22Rv1 (cell line): ENCODE results near the gene CHD3.

ENCODE experiments used
- H3K27ac ChIP-seq: fragments of 450-650 bp; 2 replicates; pipeline ENCODE4 v1.5.1; 2017
- ZFX ChIP-seq: fragments of 450-650 bp; IDR thresholded peaks from 2 replicates; pipeline ENCODE4 v1.6.1; 2017; ENCODE audit warnings: antibody characterized with exemption, borderline replicate concordance
- TF ChIP-seq, protein P1 (sequence below): fragments of 450-650 bp; IDR thresholded peaks from 2 replicates; pipeline ENCODE4 v1.5.1; 2017; ENCODE audit warnings: mild to moderate bottlenecking

Gene CHD3

DNA sequence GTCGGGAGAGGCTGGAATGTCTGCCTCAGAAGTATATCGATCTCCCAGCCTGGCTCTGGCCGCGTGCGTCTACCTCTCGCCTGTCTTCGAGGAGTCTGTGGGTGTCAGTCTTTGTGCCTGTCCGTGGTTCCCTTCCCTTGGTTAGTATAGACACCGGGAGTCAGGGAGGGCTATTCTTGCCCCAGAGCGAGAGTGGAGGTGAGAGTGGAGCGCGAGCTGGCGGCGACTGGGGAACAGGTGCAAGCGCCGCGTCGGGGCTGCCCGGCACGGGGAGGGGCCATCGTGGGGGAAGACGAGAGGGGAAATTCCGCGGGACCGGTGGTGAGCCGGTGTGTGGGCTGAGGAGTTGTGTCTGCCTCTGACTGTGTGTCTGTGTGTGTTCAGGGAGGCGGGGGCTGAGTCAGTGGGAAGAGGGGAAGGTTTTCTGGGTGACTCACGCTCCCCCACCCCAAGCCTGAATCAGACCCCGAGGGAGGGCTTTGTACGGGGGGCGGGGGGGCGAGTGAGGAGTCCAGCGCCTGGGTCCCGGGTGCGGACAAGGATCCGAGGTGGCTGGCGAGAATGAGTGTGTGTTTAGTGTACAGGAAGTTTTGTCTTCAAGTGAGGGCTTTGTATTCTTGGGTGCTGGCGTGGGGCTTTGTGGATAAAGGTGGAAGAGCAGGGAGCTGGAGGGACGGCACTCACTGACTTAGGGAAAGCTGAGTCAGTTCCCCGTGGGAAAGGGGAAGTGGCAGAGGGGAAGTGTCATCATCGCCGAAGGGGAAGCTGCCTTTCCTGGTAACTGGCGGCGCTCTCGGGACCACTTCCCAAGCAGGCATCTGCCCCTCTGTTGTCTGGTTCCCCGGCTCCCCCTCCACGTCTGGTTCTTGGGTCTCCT is 46.0 kb upstream of the CHD3 start:
- H3K27ac ChIP-seq = peak overlapping the region; percentile 99
- no peak for TF ChIP-seq ZFX
- TF ChIP-seq, protein P1, sequence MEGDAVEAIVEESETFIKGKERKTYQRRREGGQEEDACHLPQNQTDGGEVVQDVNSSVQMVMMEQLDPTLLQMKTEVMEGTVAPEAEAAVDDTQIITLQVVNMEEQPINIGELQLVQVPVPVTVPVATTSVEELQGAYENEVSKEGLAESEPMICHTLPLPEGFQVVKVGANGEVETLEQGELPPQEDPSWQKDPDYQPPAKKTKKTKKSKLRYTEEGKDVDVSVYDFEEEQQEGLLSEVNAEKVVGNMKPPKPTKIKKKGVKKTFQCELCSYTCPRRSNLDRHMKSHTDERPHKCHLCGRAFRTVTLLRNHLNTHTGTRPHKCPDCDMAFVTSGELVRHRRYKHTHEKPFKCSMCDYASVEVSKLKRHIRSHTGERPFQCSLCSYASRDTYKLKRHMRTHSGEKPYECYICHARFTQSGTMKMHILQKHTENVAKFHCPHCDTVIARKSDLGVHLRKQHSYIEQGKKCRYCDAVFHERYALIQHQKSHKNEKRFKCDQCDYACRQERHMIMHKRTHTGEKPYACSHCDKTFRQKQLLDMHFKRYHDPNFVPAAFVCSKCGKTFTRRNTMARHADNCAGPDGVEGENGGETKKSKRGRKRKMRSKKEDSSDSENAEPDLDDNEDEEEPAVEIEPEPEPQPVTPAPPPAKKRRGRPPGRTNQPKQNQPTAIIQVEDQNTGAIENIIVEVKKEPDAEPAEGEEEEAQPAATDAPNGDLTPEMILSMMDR = no peak

DNA sequence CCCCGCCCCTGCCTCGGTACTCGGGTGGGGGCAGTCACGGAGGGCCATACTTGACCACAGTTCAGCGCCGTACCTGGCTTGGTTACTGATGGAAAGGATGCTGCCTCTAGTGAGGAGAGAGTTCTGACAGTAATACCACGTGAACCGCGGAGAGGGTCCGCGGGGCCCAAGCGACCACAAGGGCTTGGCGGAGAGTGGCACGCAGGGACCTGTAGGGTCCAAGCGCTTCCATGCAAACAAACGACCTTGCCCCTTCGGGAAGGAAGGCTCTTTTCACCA is 45.4 kb upstream of the CHD3 start:
- H3K27ac ChIP-seq = peak overlapping the region; percentile 99
- TF ChIP-seq, protein P1 = no peak
- no peak for TF ChIP-seq ZFX

DNA sequence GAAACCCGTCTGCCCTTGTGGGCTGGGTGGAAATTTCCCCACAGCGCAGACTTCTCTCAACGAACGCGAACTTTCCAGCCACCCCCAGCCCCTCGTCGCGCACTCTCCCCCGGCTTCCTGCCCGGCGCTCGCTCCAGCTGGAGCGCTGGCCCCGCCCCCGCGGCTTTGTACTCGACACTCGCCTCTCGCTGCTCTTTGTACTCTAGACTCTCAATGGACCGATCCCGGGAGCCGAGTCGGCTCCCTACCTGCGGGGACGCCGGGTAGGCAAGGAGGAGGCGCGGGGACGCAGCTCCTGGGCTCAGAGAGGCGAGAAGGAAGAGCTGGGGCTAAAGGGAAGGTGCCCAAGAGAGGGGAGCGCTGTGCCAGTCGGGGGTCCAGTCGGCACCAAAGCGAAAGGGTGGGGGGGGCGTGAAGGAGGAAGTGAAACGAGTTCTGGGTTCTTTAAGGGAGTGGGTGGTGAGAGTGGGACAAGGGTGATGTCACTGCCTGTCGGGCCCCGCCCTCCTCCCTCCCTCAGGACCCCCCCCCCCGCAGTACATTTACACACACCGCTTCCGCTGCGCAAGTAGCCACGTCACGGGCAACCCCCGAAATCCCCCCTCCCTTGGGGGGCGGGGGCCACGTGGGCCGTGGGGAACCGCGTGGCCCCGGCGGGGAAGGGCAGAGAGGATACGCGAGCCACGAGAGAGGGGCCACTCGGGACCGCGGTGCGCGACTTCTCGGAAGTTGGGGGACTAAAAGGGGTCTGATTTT is 44.9 kb upstream of the CHD3 start:
- TF ChIP-seq, protein P1 = no peak
- TF ChIP-seq ZFX = no peak
- H3K27ac ChIP-seq = peak overlapping the region; percentile 99

DNA sequence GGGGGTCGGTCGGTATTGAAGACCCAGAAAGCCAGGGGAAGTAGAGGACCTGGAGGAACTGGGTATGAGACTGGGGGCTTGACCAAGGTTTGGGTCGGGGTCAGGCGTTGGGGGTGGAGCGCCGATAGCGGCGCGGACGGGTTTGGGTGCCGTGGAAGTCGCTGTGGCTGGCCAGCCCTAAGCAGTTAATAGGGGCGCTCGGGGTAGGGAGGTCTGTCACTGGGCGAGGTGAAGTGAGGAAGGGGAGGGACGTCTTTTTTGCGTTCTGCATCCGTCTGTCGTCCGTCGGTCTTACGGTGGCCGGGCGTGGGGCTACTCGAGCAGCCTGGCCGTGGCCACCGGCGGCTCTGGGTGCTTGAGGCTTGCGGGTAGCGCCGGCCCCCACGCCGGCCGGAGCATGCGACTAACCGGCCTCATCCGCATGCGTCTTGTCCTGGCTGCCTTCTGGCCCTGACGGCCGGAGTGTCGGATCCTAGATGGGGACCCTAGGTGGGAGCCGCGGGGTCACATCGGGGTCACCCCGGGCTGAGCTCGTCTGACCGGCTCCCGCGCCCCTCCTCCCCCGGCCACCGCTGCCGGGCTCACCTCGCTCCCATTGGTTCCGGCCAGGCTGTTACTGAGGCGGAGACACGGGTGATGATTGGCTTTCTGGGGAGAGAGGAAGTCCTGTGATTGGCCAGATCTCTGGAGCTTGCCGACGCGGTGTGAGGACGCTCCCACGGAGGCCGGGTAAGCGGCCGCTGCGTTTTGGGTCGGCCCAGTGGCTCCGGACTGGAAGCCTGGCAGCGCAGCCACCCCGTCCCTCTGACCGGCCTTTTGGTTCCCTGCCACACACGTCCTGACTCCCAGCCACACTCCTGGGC is 44.1 kb upstream of the CHD3 start:
- H3K27ac ChIP-seq = peak overlapping the region; percentile 99

DNA sequence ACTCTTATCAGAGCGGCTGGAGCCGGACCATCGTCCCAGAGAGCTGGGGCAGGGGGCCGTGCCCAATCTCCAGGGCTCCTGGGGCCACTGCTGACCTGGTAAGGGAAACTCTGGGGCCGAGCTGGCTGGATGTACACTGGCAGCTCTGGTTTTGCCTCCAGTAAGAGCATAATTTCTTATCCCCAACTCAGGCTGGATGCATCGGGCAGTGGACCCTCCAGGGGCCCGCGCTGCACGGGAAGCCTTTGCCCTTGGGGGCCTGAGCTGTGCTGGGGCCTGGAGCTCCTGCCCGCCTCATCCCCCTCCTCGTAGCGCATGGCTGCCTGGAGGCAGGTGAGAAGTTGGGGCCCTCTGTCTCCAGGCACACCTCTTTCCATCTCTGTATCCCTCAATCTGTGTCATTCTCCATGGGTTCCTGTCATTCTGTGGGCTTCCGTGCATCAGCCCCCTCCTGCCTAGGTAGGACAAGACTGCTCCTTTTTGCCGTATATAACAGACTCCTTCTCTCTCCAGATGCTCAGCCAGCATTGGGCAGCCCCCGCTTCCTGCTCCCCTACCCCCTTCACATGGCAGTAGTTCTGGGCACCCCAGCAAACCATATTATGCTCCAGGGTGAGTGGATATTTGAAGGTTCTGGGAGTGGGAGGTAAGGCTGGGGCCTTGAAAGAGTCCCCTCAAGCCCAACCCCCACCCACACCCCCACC is 43.1 kb upstream of the CHD3 start:
- no peak for TF ChIP-seq ZFX
- TF ChIP-seq, protein P1 = no peak
- H3K27ac ChIP-seq = peak overlapping the region; percentile 99

More for the DNA sequence above, 44.1 kb upstream of the CHD3 start:
- TF ChIP-seq ZFX = no peak
- TF ChIP-seq, protein P1 = no peak

DNA sequence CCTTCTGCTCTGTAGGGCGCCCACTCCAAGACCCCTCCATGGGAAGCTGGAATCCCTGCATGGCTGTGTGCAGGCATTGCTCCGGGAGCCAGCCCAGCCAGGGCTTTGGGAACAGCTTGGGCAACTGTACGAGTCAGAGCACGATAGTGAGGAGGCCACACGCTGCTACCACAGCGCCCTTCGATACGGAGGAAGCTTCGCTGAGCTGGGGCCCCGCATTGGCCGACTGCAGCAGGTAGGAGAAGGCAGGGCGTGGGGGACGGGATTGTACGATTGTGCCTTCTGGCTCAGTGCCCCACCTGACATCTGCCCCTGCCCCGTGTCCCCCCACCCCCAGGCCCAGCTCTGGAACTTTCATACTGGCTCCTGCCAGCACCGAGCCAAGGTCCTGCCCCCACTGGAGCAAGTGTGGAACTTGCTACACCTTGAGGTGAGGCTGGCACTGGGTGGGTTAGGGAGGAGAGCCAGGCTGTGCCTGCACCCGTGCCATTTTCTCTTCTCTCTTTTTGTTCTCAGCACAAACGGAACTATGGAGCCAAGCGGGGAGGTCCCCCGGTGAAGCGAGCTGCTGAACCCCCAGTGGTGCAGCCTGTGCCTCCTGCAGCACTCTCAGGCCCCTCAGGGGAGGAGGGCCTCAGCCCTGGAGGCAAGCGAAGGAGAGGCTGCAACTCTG is 42.4 kb upstream of the CHD3 start:
- TF ChIP-seq ZFX = no peak
- TF ChIP-seq, protein P1 = no peak
- peak overlapping the region; percentile 99 for H3K27ac ChIP-seq
